Measurements from ENCODE around the gene MAGI2. TPM values are rescaled to one million over a fixed set of nuclear protein-coding genes. Genes with fewer than 3 reads are reported as not detected.

MAGI2 gene
- total RNA-seq, 1 experiment from 2014 or later, result 14.3 TPM

DNA sequence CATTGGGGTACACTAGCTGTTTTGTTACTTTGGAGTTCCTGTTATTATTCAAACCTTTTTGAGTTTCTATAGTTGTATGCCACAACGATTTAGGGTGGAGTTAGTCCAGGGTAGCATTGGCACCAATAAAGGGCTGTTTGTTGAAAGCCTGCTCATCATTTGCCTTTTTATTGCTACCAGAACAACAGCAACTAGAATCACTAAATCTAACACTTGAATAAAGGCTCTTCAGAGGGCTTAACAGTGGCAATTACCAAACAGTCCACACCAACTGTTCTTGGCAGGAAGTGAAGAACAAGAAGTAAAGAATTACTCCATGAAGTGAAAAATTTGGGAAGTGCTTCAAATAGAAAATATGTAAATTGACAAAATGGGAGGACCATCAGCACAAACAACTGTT is 1033.5 kb downstream of the MAGI2 start:
- Histone ChIP-seq H3K56ac (ENCODE audit: insufficient read length, low read depth, low read length) (no peak overlapping the region), H2BK20ac (ENCODE audit: low read depth, low read length, poor library complexity, severe bottlenecking) (no peak overlapping the region), H3K79me2 (ENCODE audit: insufficient read depth, low read length) (0 out of 2 replicates have a peak, but pooled peaks cover 2% of the 10 kb centered on the region), H2BK12ac (ENCODE audit: insufficient read length, low read depth, low read length) (no peak overlapping the region), H2BK120ac (ENCODE audit: low read depth, low read length, poor library complexity, severe bottlenecking) (no peak overlapping the region), H3K23me2 (ENCODE audit: insufficient read length, low read depth, low read length, poor library complexity, severe bottlenecking) (no peaks in the 10 kb centered on the region), H4K20me1 (ENCODE audit: control insufficient read depth, insufficient read depth, insufficient read length) (no peaks in the 10 kb centered on the region), H3K9me3 (ENCODE audit: control insufficient read depth, low read depth, low read length) (no peaks in the 10 kb centered on the region), H3K27me3 (ENCODE audit: insufficient read depth, low read length) (no peaks in the 10 kb centered on the region), H2BK5ac (ENCODE audit: insufficient read length, low read length) (no peak overlapping the region), H2AK5ac (ENCODE audit: insufficient read length, low read length) (no peak overlapping the region), H3K14ac (ENCODE audit: insufficient read depth, low read length) (no peak overlapping the region), H4K91ac (ENCODE audit: insufficient read length, low read depth, low read length) (no peak overlapping the region), H3K18ac (ENCODE audit: insufficient read length, low read depth, low read length) (no peak overlapping the region), H3K79me1 (ENCODE audit: insufficient read depth, low read depth, low read length, poor library complexity, severe bottlenecking) (no peaks in the 10 kb centered on the region), H3K4me2 (ENCODE audit: insufficient read depth, insufficient read length, low read length) (no peak overlapping the region), H3K27ac (ENCODE audit: insufficient read length, low read depth, low read length) (no peak overlapping the region), H2AFZ (ENCODE audit: low read length) (no peak overlapping the region), H2BK15ac (ENCODE audit: low read depth, low read length) (no peak overlapping the region), H4K8ac (replicated peaks; ENCODE audit: insufficient read length, low read depth, low read length) (no peak overlapping the region), H3K4ac (ENCODE audit: low read depth, low read length) (no peak overlapping the region), H3T11ph (ENCODE audit: low read length) (no peak overlapping the region), H3K23ac (ENCODE audit: insufficient read length, low read depth, low read length) (no peak overlapping the region), H3K9ac (ENCODE audit: extremely low read depth, insufficient read length, low read length) (no peak overlapping the region), H4K5ac (ENCODE audit: insufficient read length, low read depth, low read length) (no peak overlapping the region), H3K4me1 (ENCODE audit: insufficient read depth, low read length) (no peaks in the 10 kb centered on the region)
- Mint-ChIP-seq H3K4me1 (peaks cover 5 to 8% of the 10 kb centered on the region in 2 experiments; a peak in 3 of 4 replicates), H3K27me3 (ENCODE audit: low read depth) (no peaks in the 10 kb centered on the region), H3K36me3 (ENCODE audit: insufficient read depth in 1 of 3, low read depth in 3 of 3) (peaks cover 0 to 10% (median 9%) of the 10 kb centered on the region in 3 experiments; a peak in 5 of 7 replicates), H3K4me3 (no peak overlapping the region), H3K9me3 (peaks cover 3 to 4% of the 10 kb centered on the region in 2 experiments; a peak in 3 of 5 replicates), H3K27ac (no peak overlapping the region)
- TF ChIP-seq, protein P1, sequence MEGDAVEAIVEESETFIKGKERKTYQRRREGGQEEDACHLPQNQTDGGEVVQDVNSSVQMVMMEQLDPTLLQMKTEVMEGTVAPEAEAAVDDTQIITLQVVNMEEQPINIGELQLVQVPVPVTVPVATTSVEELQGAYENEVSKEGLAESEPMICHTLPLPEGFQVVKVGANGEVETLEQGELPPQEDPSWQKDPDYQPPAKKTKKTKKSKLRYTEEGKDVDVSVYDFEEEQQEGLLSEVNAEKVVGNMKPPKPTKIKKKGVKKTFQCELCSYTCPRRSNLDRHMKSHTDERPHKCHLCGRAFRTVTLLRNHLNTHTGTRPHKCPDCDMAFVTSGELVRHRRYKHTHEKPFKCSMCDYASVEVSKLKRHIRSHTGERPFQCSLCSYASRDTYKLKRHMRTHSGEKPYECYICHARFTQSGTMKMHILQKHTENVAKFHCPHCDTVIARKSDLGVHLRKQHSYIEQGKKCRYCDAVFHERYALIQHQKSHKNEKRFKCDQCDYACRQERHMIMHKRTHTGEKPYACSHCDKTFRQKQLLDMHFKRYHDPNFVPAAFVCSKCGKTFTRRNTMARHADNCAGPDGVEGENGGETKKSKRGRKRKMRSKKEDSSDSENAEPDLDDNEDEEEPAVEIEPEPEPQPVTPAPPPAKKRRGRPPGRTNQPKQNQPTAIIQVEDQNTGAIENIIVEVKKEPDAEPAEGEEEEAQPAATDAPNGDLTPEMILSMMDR (conservative IDR thresholded peaks at IDR 0.05), result no peak
- no peak for DNase-seq
- no CpG with 5 or more reads among the region's 1 CpG for WGBS (ENCODE audit: extremely low coverage, insufficient read length, low lambda C conversion rate)
